Amniotic stem cell (primary cell): Measurements from ENCODE around the gene MRPL20.

Source experiments
- DNase-seq: peaks from one replicate; lab custom pipeline; 2025; lab: John Stamatoyannopoulos, UW

MRPL20 gene

GRCh38 chr1:1361233-1361981 is 45.7 kb downstream of the MRPL20 start:
- no peak for DNase-seq

DNA sequence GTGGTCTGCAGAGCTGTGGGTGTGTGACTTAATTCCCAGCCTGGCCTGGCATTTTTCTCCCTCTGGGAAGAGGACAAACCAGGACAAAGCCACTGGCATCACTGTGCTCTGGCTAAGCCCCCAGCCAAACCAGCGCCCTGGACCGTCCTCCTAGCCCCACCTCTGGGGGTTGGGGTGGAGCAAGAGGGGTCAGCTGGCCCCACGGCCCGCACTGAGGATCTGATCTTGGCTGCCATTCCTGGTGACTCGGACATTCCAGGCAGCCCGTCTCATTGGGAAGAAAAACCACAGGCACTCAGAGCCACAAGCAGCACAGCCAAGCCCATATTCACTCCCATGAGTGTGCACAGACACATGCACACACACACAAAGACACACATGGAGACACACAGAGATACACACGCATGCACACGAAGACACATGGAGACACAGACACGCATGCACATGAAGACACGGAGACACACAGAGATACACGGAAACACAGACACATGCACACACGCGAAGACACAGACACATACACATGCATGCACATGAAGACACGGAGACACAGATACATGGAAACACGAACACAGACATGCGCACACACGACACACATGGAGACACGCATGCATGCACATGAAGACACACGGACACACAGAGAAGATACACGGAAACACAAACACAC is 46.5 kb downstream of the MRPL20 start:
- peak; percentile 87 for DNase-seq

DNA sequence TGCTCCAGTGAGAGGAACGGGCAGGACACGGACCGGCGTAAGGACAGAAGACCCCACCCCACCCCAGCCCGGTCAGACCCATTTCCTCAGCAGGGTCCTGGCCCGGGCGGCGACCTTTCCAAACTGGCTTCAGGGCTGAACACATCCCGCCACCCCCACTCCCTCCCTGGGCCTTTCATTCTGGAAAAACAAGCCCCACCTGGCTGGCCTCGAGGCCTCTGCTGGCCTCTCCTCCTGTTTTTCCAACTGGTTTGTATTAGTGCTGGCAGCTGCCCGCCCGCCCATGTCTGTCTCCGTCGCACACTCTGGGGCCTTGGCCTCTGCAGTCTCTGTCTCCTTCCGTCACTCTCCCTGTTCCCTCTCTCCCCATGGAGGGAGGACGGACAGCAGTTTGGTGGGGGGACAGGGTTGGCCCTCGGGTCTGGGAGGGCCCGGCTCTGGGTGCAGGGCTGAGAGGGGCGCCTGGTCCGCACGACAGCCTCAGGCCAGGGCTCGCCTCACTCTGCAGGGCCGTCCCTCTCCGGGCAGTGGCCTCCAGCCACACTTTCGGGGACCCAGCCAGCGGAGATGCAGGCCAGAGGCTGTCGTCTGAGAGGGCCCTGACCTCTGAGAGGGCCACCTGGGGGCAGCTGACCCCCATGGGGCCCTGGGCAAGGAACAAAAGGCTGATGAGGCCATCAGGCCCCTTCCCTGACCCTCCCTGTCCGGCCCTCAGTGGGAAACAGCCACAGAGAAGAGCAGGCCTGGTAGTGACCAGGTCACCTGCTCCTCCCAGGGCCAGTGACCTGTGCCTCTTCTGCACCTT is 47.2 kb downstream of the MRPL20 start:
- DNase-seq: peak; percentile 71

DNA sequence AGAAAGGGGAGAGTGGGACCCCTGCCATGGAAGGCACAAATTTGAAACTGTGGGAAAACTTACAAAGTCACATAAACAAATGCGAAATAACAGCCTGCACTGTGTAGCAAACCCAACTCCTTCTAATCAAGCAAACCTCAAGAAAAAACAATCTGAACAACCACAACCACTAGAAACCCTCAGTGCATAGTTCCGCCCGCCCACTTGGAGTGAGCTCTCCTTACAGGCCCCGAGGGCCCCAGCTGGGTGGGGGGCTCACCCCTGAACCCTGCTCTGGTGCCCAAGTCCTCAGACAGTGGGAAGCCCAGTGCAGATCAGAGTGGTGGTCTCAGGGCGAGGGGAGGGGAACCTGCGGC is 47.8 kb downstream of the MRPL20 start:
- DNase-seq: no peak

GRCh38 chr1:1358433-1359271 is 48.4 kb downstream of the MRPL20 start, which contains the start of gene MXRA8:
Gene MXRA8, minus strand, starts transcription at chr1:1358555. Its CDS starts 51 bp downstream, at chr1:1358504.
- DNase-seq: peak; percentile 66

GRCh38 chr1:1357871-1358432 is 49.1 kb downstream of the MRPL20 start:
- DNase-seq: no peak

DNA sequence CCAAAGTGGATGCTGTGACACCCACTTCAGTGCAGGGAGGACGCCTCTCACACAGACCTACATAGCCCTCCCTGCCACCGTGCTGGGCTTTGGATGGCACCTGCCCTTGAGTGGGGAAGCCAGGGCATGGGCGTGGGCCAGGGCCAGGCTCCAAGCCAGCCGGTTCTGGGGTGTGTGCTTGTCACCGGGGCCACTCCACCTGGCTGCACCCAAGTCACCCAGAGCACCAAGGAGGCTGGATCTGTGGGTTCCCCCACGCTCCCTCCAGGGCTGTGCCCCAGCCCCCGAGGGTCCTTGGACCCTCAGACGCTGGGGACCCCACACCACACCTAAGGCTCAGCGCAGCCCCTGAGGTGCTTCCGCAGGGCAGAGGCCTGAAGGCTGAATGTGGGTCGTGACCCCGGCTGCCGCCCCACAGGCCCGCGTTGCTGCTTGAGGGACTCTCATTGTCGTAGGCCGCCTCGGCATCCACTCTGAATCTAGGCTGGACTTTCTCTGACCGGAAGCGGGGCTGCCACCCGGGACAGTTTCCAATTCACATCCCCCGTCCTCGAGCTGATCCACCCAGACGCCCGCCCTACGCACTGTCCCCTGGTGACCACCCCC is 50.2 kb downstream of the MRPL20 start:
- no peak for DNase-seq

GRCh38 chr1:1356166-1356795 is 50.8 kb downstream of the MRPL20 start:
- DNase-seq: no peak

DNA sequence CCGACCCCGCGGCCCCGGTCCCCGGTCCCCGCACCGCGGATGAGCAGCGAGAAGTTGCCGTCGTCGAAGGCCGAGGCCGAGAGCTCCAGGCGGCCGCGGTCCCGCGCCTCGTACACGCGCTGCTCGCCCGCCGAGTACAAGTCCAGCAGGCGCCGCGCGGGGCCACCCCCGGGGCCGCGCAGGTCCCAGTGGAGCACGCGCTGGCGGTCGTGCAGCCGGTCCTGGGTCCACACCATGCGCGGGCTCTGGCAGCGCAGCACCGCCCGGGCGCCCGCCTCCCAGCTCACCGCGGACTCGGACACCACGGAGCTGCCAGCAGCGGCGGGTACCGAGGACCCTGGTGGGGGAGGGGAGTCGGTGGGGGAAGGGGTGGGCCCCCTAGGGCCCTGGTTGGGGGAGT is 51.7 kb downstream of the MRPL20 start:
- DNase-seq: no peak

DNA sequence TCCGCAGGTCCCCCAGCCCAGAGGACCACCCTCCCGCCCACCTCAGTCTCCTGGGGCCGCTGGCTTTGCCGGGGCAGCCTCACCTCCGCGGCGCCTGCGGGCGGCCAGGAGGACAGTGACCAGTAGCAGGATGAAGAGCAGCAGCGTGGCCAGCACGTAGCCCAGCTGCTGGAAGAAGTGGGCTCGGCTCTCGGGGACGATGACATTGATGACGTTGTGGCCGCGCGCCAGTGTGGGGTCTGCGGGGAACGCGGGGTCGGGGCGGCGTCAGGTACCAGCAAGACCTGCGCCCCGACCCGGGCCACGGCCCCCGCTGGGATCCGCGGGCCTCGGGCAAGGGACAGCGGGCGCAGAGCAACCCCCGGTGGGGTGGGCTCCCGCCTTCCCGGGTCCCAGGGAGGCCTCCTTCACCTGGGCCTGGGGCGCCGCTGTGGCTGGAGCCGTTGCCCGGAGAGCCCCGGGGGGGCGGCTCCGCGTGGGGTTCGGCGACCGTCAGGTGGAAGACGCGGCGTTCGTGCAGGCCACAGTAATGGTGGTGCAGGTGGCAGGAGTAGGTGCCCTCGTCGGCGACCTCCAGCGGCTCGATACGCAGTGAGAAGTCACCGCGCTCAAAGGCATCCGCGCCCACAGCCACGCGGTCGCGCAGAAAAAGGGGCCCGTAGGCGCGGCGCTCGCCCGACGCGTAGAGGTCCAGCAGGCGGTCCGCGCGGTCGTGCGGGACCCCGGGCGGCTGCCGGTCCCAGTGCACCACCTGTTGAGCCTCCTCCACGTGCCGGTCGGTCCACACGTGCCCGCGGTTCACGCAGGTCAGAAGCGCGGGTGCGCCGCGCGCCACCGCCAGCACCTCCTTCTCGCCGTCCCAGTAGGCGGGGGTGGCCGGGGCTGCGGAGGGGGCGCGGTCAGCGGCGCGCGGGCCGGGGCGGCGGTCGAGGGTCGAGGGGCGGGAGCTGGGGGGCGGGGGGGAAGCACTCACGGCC is 52.5 kb downstream of the MRPL20 start:
- no peak for DNase-seq

GRCh38 chr1:1353389-1354151 is 53.5 kb downstream of the MRPL20 start:
- no peak for DNase-seq

DNA sequence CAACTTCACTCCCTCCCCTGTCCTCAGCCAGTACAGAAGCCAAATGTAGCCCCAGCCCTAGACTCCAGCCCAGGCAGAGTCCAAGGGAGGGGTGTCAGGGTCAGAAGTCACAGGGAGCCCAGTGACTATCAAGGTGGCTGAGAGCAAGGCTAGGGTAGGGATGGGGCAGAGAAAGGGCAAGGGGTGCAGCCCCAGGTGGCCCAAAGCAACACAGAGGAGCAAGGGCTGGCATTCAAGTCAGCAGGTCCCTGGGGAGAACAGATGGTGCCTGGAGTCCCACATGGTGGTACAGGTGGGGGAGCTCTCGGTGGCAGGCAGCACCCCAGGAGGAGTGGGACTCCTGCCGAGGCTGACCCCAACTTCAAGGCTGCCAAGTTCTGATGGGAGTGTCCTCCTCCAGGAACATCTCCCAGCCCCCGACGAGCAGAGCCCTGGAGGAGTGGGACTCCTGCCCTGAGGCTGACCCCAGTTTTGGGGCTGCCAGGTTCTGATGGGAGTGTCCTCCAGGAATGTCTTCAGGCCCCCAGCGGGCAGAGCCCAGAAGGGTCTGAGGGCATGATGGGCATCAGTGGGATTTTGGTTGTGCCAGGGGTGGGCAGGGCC is 54.2 kb downstream of the MRPL20 start:
- DNase-seq: no peak
